GM18498 (cell line): Measurements from ENCODE around the gene PALMD.

Source experiments
- ATAC-seq: cut with Tn5 transposase; IDR thresholded peaks from one replicate; pipeline ENCODE4 v1.9.1; 2021; ENCODE audit warnings: mild to moderate bottlenecking, moderate library complexity; ENCODE audit not compliant: unreplicated experiment

Gene PALMD

GRCh38 chr1:99645699-99646531 is at the start of gene PALMD:
PALMD (plus strand) TSS chr1:99646113; CDS start chr1:99646318, 205 bp downstream.
- ATAC-seq, result no peak

GRCh38 chr1:99598738-99599411 is 47.0 kb upstream of the PALMD start:
- no peak for ATAC-seq

GRCh38 chr1:99599678-99600175 is 46.2 kb upstream of the PALMD start:
- ATAC-seq, result no peak

GRCh38 chr1:99600782-99601181 is 45.1 kb upstream of the PALMD start:
- ATAC-seq, result no peak

- no peak for ATAC-seq
These were observed 44.7 kb upstream of the PALMD start for GRCh38 chr1:99601208-99601607.

- no peak for ATAC-seq
These were observed 44.1 kb upstream of the PALMD start for GRCh38 chr1:99601709-99602403.

- no peak for ATAC-seq
These were observed 43.4 kb upstream of the PALMD start for GRCh38 chr1:99602404-99602969.

- ATAC-seq, result no peak
These were observed 42.0 kb upstream of the PALMD start for GRCh38 chr1:99603699-99604560.

- no peak for ATAC-seq
These were observed 39.6 kb upstream of the PALMD start for GRCh38 chr1:99606306-99606705.

GRCh38 chr1:99607590-99607989 is 38.3 kb upstream of the PALMD start:
- no peak for ATAC-seq

- ATAC-seq, result no peak
These were observed 37.9 kb upstream of the PALMD start for GRCh38 chr1:99608058-99608457.

- no peak for ATAC-seq
These were observed 32.2 kb upstream of the PALMD start for GRCh38 chr1:99613716-99614115.

GRCh38 chr1:99614728-99615127 is 31.2 kb upstream of the PALMD start:
- ATAC-seq, result no peak

GRCh38 chr1:99619583-99619982 is 26.3 kb upstream of the PALMD start:
- ATAC-seq, result no peak

- no peak for ATAC-seq
These were observed 24.5 kb upstream of the PALMD start for GRCh38 chr1:99621340-99621901.

GRCh38 chr1:99622702-99623347 is 23.1 kb upstream of the PALMD start:
- no peak for ATAC-seq

GRCh38 chr1:99623554-99623953 is 22.4 kb upstream of the PALMD start:
- ATAC-seq, result no peak

- ATAC-seq, result no peak
These were observed 18.3 kb upstream of the PALMD start for GRCh38 chr1:99627615-99628014.

- ATAC-seq, result no peak
These were observed 16.7 kb upstream of the PALMD start for GRCh38 chr1:99629164-99629563.
